Measurements from ENCODE around the gene SRD5A3. TPM values are rescaled to one million over a fixed set of nuclear protein-coding genes. Genes with fewer than 3 reads are reported as not detected.

Gene SRD5A3
- total and polyA plus RNA-seq, 9 of the 15 experiments (the other 6 are each of a cell fraction or from before 2014, with no cell fraction given) = 2.5 to 37.0 (median 13.3) TPM

- TF ChIP-seq CEBPZ (IDR thresholded peaks at IDR 0.05; ENCODE audit: borderline replicate concordance, low read depth, low read length) = no peak
Measured at GRCh38 chr4:55416176-55416575, 70.1 kb downstream of the SRD5A3 start (continued).

Small RNA genes lying within 50 kb of the gene (small RNA-seq; reads per million reads assigned to genes)
- gene RF00019 = not detected

Other genes with a start within 250 kb of the SRD5A3 start
- not detected in 2 replicates for gene KDR, start 220.6 kb upstream of the SRD5A3 start, total RNA-seq (2014; rRNA removed)
- gene KDR, start 220.6 kb upstream of the SRD5A3 start, total RNA-seq (2014; rRNA removed; fragmentation: Illumina TruSeq; extraction: Trizol) = not detected in 2 replicates
- not detected in 2 replicates for gene KDR, start 220.6 kb upstream of the SRD5A3 start, total RNA-seq (2015; rRNA removed; fragmentation: Illumina TruSeq; extraction: Trizol)
- gene KDR, start 220.6 kb upstream of the SRD5A3 start, total RNA-seq (2021) = 0.11 and 0.13 TPM in 2 replicates
- gene KDR, start 220.6 kb upstream of the SRD5A3 start, polyA plus RNA-seq (2011; rRNA removed) = not detected in 2 replicates
- not detected in 2 replicates for gene KDR, start 220.6 kb upstream of the SRD5A3 start, polyA plus RNA-seq (2014; fragmentation: Illumina TruSeq; extraction: Trizol)
- gene KDR, start 220.6 kb upstream of the SRD5A3 start, polyA plus RNA-seq (2014; fragmentation: Nextera tagmentation; extraction: Ambion mirVana) = not detected
- not detected in 2 replicates for gene KDR, start 220.6 kb upstream of the SRD5A3 start, polyA plus RNA-seq (2014; rRNA removed)
- 112 and 116 TPM in 2 replicates for gene TMEM165, start 49.7 kb downstream of the SRD5A3 start, total RNA-seq (2014; rRNA removed)
- gene TMEM165, start 49.7 kb downstream of the SRD5A3 start, total RNA-seq (2014; rRNA removed; fragmentation: Illumina TruSeq; extraction: Trizol) = 96.6 and 96.8 TPM in 2 replicates
- gene TMEM165, start 49.7 kb downstream of the SRD5A3 start, total RNA-seq (2015; rRNA removed; fragmentation: Illumina TruSeq; extraction: Trizol) = 91.7 and 97.1 TPM in 2 replicates
- gene TMEM165, start 49.7 kb downstream of the SRD5A3 start, total RNA-seq (2021) = 84.6 and 97.5 TPM in 2 replicates
- gene TMEM165, start 49.7 kb downstream of the SRD5A3 start, polyA plus RNA-seq (2011; rRNA removed) = 145 and 174 TPM in 2 replicates
- 58.7 and 70.6 TPM in 2 replicates for gene TMEM165, start 49.7 kb downstream of the SRD5A3 start, polyA plus RNA-seq (2014; fragmentation: Illumina TruSeq; extraction: Trizol)
- 10 to 100 TPM; 21.3 to 27.5 TPM for gene TMEM165, start 49.7 kb downstream of the SRD5A3 start, polyA plus RNA-seq (2014; fragmentation: Nextera tagmentation; extraction: Ambion mirVana)
- gene TMEM165, start 49.7 kb downstream of the SRD5A3 start, polyA plus RNA-seq (2014; rRNA removed) = 105 and 106 TPM in 2 replicates
- gene CLOCK, start 200.7 kb downstream of the SRD5A3 start, total RNA-seq (2014; rRNA removed) = 7.6 and 8.1 TPM in 2 replicates
- gene CLOCK, start 200.7 kb downstream of the SRD5A3 start, total RNA-seq (2014; rRNA removed; fragmentation: Illumina TruSeq; extraction: Trizol) = 13.0 and 13.1 TPM in 2 replicates
- gene CLOCK, start 200.7 kb downstream of the SRD5A3 start, total RNA-seq (2015; rRNA removed; fragmentation: Illumina TruSeq; extraction: Trizol) = 13.4 and 14.4 TPM in 2 replicates
- gene CLOCK, start 200.7 kb downstream of the SRD5A3 start, total RNA-seq (2021) = 10.4 and 11.1 TPM in 2 replicates
- gene CLOCK, start 200.7 kb downstream of the SRD5A3 start, polyA plus RNA-seq (2011; rRNA removed) = 11.5 and 12.8 TPM in 2 replicates
- gene CLOCK, start 200.7 kb downstream of the SRD5A3 start, polyA plus RNA-seq (2014; fragmentation: Illumina TruSeq; extraction: Trizol) = 7.5 and 9.4 TPM in 2 replicates
- gene CLOCK, start 200.7 kb downstream of the SRD5A3 start, polyA plus RNA-seq (2014; fragmentation: Nextera tagmentation; extraction: Ambion mirVana) = 1 to 10 TPM; 3.7 to 4.5 TPM
- 7.3 and 10.1 TPM in 2 replicates for gene CLOCK, start 200.7 kb downstream of the SRD5A3 start, polyA plus RNA-seq (2014; rRNA removed)
- gene PDCL2, start 246.0 kb downstream of the SRD5A3 start, total RNA-seq (2014; rRNA removed) = 0.37 and 2.0 TPM in 2 replicates
- gene PDCL2, start 246.0 kb downstream of the SRD5A3 start, total RNA-seq (2014; rRNA removed; fragmentation: Illumina TruSeq; extraction: Trizol) = 1.8 and 1.9 TPM in 2 replicates
- gene PDCL2, start 246.0 kb downstream of the SRD5A3 start, total RNA-seq (2015; rRNA removed; fragmentation: Illumina TruSeq; extraction: Trizol) = 1.5 and 2.5 TPM in 2 replicates
- 1.2 and 1.7 TPM in 2 replicates for gene PDCL2, start 246.0 kb downstream of the SRD5A3 start, total RNA-seq (2021)
- gene PDCL2, start 246.0 kb downstream of the SRD5A3 start, polyA plus RNA-seq (2011; rRNA removed) = 0.49 and 1.4 TPM in 2 replicates
- gene PDCL2, start 246.0 kb downstream of the SRD5A3 start, polyA plus RNA-seq (2014; fragmentation: Illumina TruSeq; extraction: Trizol) = 0.62 and 0.97 TPM in 2 replicates
- gene PDCL2, start 246.0 kb downstream of the SRD5A3 start, polyA plus RNA-seq (2014; fragmentation: Nextera tagmentation; extraction: Ambion mirVana) = under 1 TPM; 0.62 to 0.87 TPM
- 0.73 and 1.7 TPM in 2 replicates for gene PDCL2, start 246.0 kb downstream of the SRD5A3 start, polyA plus RNA-seq (2014; rRNA removed)